Uterus (tissue), 2 donors: ENCODE data around the gene KCNQ1.

ENCODE experiments used
- CTCF ChIP-seq, 4 experiments: fragments of 200-600 bp in 2 of 4; fragments of 450-650 bp in 2 of 4; sonication (generic) in 2 of 4; IDR thresholded peaks; one replicate each; pipeline ENCODE4 v1.5.1; 2016 to 2019; ENCODE audit warnings: antibody characterized with exemption in 4 of 4, mild to moderate bottlenecking in 2 of 4, moderate library complexity in 1 of 4
- POLR2A ChIP-seq, 2 donors: fragments of 450-650 bp; IDR thresholded peaks; one replicate each; pipeline ENCODE4 v1.6.1; 2016; ENCODE audit warnings: antibody characterized with exemption in 2 of 2, mild to moderate bottlenecking in 1 of 2, moderate library complexity in 1 of 2

DNA sequence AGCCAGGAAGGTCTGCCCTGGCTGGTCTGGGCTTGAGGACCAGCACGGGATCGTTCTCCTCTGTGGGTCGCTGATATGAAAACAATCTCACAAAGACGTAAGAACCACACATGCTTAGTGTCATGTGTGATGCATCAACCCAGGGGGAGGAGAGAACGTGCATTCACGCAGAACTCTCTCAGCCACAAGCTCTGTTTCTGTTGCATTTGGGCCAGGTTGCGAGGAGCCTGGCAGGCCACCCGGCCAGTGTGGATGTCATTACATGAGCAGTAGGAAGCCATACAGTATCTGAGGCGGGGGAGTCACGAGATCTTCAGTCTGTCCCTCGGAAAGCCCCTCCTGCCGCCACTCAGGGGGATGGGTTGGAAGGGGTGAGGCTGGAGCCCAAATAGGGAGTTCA is 308.1 kb downstream of the KCNQ1 start:
- TF ChIP-seq POLR2A (IDR thresholded peaks at IDR 0.05) = no peak
- TF ChIP-seq CTCF (IDR thresholded peaks at IDR 0.05) = no peak
